OCI-LY7 (cell line): ENCODE results near the gene SLC25A47. TPM values are rescaled to one million over a fixed set of nuclear protein-coding genes. Genes with fewer than 3 reads are reported as not detected.
A peak's percentile ranks its signal among the peaks of the same experiment; 100 is the strongest.

ENCODE experiments used
- BruUV-seq: library from RNA; stranded (reverse); fragments of 400-500 nt; replicated peaks from 2 replicates; lab custom pipeline; 2021; lab: Mats Ljungman, UMichigan
- CTCF ChIA-PET: fragments of 300-600 bp; sonication (Branson Sonifier 250); formaldehyde crosslinking; loops from one replicate; lab custom pipeline; 2022; ENCODE audit warnings: antibody characterized with exemption; ENCODE audit not compliant: unreplicated experiment; lab: Charles Lee
- POLR2A ChIA-PET: fragments of 300-600 bp; sonication (Branson Sonifier 250); formaldehyde crosslinking; loops from one replicate; lab custom pipeline; 2022; ENCODE audit warnings: antibody characterized with exemption; lab: Charles Lee
- DNase-seq: peaks from one replicate; pipeline ENCODE4 v3.0.0-alpha.2; 2015; ENCODE audit warnings: low spot score
- H2AFZ ChIP-seq: fragments of 200-600 bp; sonication (generic), shearing (Covaris generic); 2 replicates; pipeline ENCODE4 v1.6.1; 2014; ENCODE audit warnings: mild to moderate bottlenecking, antibody characterized with exemption, low read length, moderate library complexity
- H3K27ac ChIP-seq: fragments of 200-600 bp; sonication (generic); 2 replicates; pipeline ENCODE4 v1.5.1; 2014; ENCODE audit warnings: mixed run types, low read depth, mild to moderate bottlenecking, moderate library complexity, low read length, inconsistent platforms; ENCODE audit not compliant: poor library complexity, severe bottlenecking
- H3K36me3 ChIP-seq: fragments of 200-600 bp; sonication (generic); 2 replicates; pipeline ENCODE4 v1.6.1; 2014; ENCODE audit warnings: mild to moderate bottlenecking, antibody characterized with exemption, low read length, moderate library complexity, mixed read lengths; ENCODE audit not compliant: insufficient read depth
- H3K4me1 ChIP-seq: fragments of 200-600 bp; sonication (generic); 2 replicates; pipeline ENCODE4 v1.5.1; 2014; ENCODE audit warnings: mild to moderate bottlenecking, low read length; ENCODE audit not compliant: insufficient read depth, poor library complexity, severe bottlenecking
- H3K4me2 ChIP-seq: fragments of 200-600 bp; sonication (generic); 2 replicates; pipeline ENCODE4 v1.6.1; 2014; ENCODE audit warnings: mild to moderate bottlenecking, low read length
- H3K4me3 ChIP-seq: fragments of 200-600 bp; sonication (generic); 2 replicates; pipeline ENCODE4 v1.5.1; 2014; ENCODE audit warnings: mild to moderate bottlenecking, low read depth, low read length; ENCODE audit not compliant: poor library complexity, severe bottlenecking
- H3K79me2 ChIP-seq: fragments of 200-600 bp; sonication (generic); 2 replicates; pipeline ENCODE4 v1.6.1; 2016; ENCODE audit warnings: low read depth, mild to moderate bottlenecking, low read length, moderate library complexity, mixed read lengths; ENCODE audit not compliant: insufficient read depth
- H3K9me2 ChIP-seq: fragments of 200-600 bp; sonication (generic); 2 replicates; pipeline ENCODE4 v1.6.1; 2016; ENCODE audit warnings: mild to moderate bottlenecking, low read length, mixed read lengths; ENCODE audit not compliant: insufficient read depth
- H3K9me3 ChIP-seq: fragments of 200-600 bp; sonication (generic); 2 replicates; pipeline ENCODE4 v1.6.1; 2014; ENCODE audit warnings: mild to moderate bottlenecking, mixed run types, low read length, mixed read lengths
- H4K20me1 ChIP-seq: fragments of 200-600 bp; sonication (generic); 2 replicates; pipeline ENCODE4 v1.6.1; 2014; ENCODE audit warnings: mild to moderate bottlenecking, antibody characterized with exemption, low read length, moderate library complexity, mixed read lengths; ENCODE audit not compliant: insufficient read depth
- EZH2phosphoT487 ChIP-seq: fragments of 200-600 bp; sonication (generic); IDR thresholded peaks from 2 replicates; pipeline ENCODE4 v1.6.1; 2018; ENCODE audit warnings: low read depth, borderline replicate concordance, mild to moderate bottlenecking, mixed run types, antibody characterized with exemption, low read length, moderate library complexity, mixed read lengths
- intact Hi-C: fragments of 100-400 bp; cut with micrococcal nuclease; formaldehyde crosslinking; loops from one replicate; pipeline ENCODE4 v1.10.0; 2022; ENCODE audit not compliant: unreplicated experiment
- total RNA-seq, 2 experiments: library from RNA; depleted of rRNA in 1 of 2; stranded (reverse); fragments of >200 nt in 1 of 2; shearing (Covaris generic) in 1 of 2; gene quantifications; 2 replicates each; pipeline ENCODE4 v1.2.3, GENCODE V29; 2014 to 2022
- TF ChIP-seq, protein P1 (sequence below): fragments of 200-600 bp; sonication (generic); conservative IDR thresholded peaks from 2 replicates; pipeline ENCODE4 v1.5.1; 2014; ENCODE audit warnings: mild to moderate bottlenecking, antibody characterized with exemption, low read length, moderate library complexity, mixed read lengths

Gene SLC25A47
- total RNA-seq, 2 experiments from 2014 or later, result 0.44 TPM; not detected in 1

- H2AFZ ChIP-seq, result peak overlapping the region; percentile 90; the same call in 1 of the 2 replicates
- H3K4me1 ChIP-seq, result peaks cover 17% of the 10 kb centered on the region
Observed at GRCh38 chr14:100285021-100285912, 37.9 kb upstream of the SLC25A47 start.

DNA sequence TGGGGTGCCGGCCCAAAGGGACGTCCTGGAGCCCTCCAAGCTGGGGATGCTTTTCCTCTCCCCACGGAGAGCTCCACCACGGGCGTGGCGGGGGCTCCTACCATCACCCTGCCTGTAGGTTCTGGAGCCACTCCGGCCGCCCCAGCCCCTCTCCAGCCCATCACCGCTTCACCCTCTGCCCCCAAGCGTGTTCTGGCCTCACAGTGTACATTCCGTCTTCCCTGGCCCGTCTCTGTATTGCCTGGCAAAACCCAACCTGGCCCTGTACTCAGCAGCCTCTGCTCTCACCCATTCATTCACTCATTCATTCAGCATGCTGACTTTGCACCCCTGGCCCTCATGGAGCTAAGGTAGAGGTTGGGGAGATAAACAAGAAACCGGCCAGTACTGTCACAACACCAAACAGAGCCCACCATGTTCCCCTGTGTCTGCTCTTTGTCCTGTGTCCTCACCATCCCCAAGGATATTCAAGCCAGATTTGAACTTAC, 37.2 kb upstream of the SLC25A47 start:
- H3K9me3 ChIP-seq, result no peaks in the 10 kb centered on the region
- H3K4me1 ChIP-seq, result peaks cover 17% of the 10 kb centered on the region
- H3K4me3 ChIP-seq, result peak overlapping the region; percentile 76
- intact Hi-C loops, result loop anchor here (1.0 to 5.0 kb wide), 2 partner anchors 44 to 91 kb away; no protein-coding TSS in a partner anchor
- no peaks in the 10 kb centered on the region for H3K79me2 ChIP-seq
- BruUV-seq, result no TSS peak
- H3K9me2 ChIP-seq, result no peaks in the 10 kb centered on the region
- ChIA-PET POLR2A (interaction anchor here (0.8 kb wide), 1 partner anchor 9 kb away, joined by 4 read pairs; no protein-coding TSS in a partner anchor), CTCF (no interaction called here)
- no peak overlapping the region for H3K27ac ChIP-seq
- no peak for DNase-seq
- peak overlapping the region; percentile 86 for H3K4me2 ChIP-seq
- H4K20me1 ChIP-seq, result no peaks in the 10 kb centered on the region; the same call in 1 of the 2 replicates
- no peak overlapping the region for H2AFZ ChIP-seq
- TF ChIP-seq, protein P1, sequence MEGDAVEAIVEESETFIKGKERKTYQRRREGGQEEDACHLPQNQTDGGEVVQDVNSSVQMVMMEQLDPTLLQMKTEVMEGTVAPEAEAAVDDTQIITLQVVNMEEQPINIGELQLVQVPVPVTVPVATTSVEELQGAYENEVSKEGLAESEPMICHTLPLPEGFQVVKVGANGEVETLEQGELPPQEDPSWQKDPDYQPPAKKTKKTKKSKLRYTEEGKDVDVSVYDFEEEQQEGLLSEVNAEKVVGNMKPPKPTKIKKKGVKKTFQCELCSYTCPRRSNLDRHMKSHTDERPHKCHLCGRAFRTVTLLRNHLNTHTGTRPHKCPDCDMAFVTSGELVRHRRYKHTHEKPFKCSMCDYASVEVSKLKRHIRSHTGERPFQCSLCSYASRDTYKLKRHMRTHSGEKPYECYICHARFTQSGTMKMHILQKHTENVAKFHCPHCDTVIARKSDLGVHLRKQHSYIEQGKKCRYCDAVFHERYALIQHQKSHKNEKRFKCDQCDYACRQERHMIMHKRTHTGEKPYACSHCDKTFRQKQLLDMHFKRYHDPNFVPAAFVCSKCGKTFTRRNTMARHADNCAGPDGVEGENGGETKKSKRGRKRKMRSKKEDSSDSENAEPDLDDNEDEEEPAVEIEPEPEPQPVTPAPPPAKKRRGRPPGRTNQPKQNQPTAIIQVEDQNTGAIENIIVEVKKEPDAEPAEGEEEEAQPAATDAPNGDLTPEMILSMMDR, result no peak
- TF ChIP-seq EZH2phosphoT487, result no peak
- peaks cover 22% of the 10 kb centered on the region; the same call in 1 of the 2 replicates for H3K36me3 ChIP-seq

More at GRCh38 chr14:100285021-100285912, 37.9 kb upstream of the SLC25A47 start:
- CTCF ChIA-PET, result interaction anchor here (1.0 kb wide), 1 partner anchor 20 kb away, joined by 3 read pairs; no protein-coding TSS in a partner anchor
- peak overlapping the region; percentile 47 for H3K27ac ChIP-seq
- peaks cover 28% of the 10 kb centered on the region; the same call in 1 of the 2 replicates for H3K36me3 ChIP-seq
- POLR2A ChIA-PET, result interaction anchor here (0.8 kb wide), 1 partner anchor 9 kb away, joined by 4 read pairs; no protein-coding TSS in a partner anchor
- TF ChIP-seq EZH2phosphoT487, result no peak
- TF ChIP-seq, protein P1, result peak; percentile 84
- 0 out of 2 replicates have a peak, but pooled peaks cover 3% of the 10 kb centered on the region for H3K79me2 ChIP-seq
- H3K9me3 ChIP-seq, result no peaks in the 10 kb centered on the region
- no peaks in the 10 kb centered on the region; the same call in 1 of the 2 replicates for H4K20me1 ChIP-seq
- peak overlapping the region; percentile 76 for H3K4me3 ChIP-seq
- intact Hi-C loops, result loop anchor here (1.0 to 5.0 kb wide), 2 partner anchors 43 to 92 kb away; no protein-coding TSS in a partner anchor
- H3K9me2 ChIP-seq, result no peaks in the 10 kb centered on the region
- no TSS peak for BruUV-seq
- peak; percentile 82 for DNase-seq
- peak overlapping the region; percentile 86 for H3K4me2 ChIP-seq
